K562 (cell line): ENCODE results near the gene PLEKHH2. TPM values are rescaled to one million over a fixed set of nuclear protein-coding genes. Genes with fewer than 3 reads are reported as not detected.

Experiments
- BCOR ChIP-seq: fragments of 450-650 bp; IDR thresholded peaks from 2 replicates; pipeline ENCODE4 v1.6.1; 2016
- CBFA2T2 ChIP-seq: fragments of 450-650 bp; conservative IDR thresholded peaks from 2 replicates; pipeline ENCODE4 v1.6.1; 2017; ENCODE audit warnings: mild to moderate bottlenecking
- DACH1 ChIP-seq: fragments of 450-650 bp; IDR thresholded peaks from 2 replicates; pipeline ENCODE4 v1.6.1; 2018; ENCODE audit not compliant: partially characterized antibody
- FOXA3 ChIP-seq, 2 experiments: fragments of 450-650 bp in 1 of 2; sonication (generic) in 1 of 2; formaldehyde crosslinking; IDR thresholded peaks in 1 of 2; conservative IDR thresholded peaks in 1 of 2; 2 replicates each; pipeline versions ENCODE4 v1.4.0 to v1.8.0; 2020 to 2022; ENCODE audit warnings: mild to moderate bottlenecking in 2 of 2, missing genetic modification reagents in 1 of 2
- FOXK1 ChIP-seq: sonication (generic); formaldehyde crosslinking; IDR thresholded peaks from 2 replicates; pipeline ENCODE4 v1.8.0; 2022; ENCODE audit warnings: missing genetic modification reagents, mild to moderate bottlenecking, borderline replicate concordance
- HMG20A ChIP-seq: fragments of 450-650 bp; formaldehyde crosslinking; conservative IDR thresholded peaks from 2 replicates; pipeline ENCODE4 v1.4.0; 2020; ENCODE audit warnings: mild to moderate bottlenecking, mixed read lengths
- KDM1A ChIP-seq, 2 experiments: fragments of 450-650 bp; IDR thresholded peaks; 2 replicates each; pipeline ENCODE4 v1.6.1; 2016; ENCODE audit warnings: mild to moderate bottlenecking in 2 of 2
- MAFG ChIP-seq: fragments of 450-650 bp; conservative IDR thresholded peaks from 2 replicates; pipeline ENCODE4 v1.6.1; 2016; ENCODE audit warnings: missing genetic modification characterization, missing compliant biosample characterization
- MEF2D ChIP-seq: conservative IDR thresholded peaks from 2 replicates; pipeline ENCODE4 v1.6.1; 2016; ENCODE audit warnings: low read depth, missing genetic modification characterization, missing compliant biosample characterization
- PRMT5 ChIP-seq: sonication (generic); formaldehyde crosslinking; IDR thresholded peaks from 2 replicates; pipeline ENCODE4 v1.5.0; 2020; ENCODE audit warnings: missing genetic modification reagents
- PYGO2 ChIP-seq: fragments of 450-650 bp; IDR thresholded peaks from 2 replicates; pipeline ENCODE4 v1.6.1; 2016; ENCODE audit warnings: mild to moderate bottlenecking, missing genetic modification characterization, moderate library complexity, missing compliant biosample characterization
- THRAP3 ChIP-seq: fragments of 450-650 bp; IDR thresholded peaks from 2 replicates; pipeline ENCODE4 v1.6.1; 2016; ENCODE audit warnings: mild to moderate bottlenecking, inconsistent platforms, borderline replicate concordance
- ZBTB8A ChIP-seq: fragments of 450-650 bp; IDR thresholded peaks from 2 replicates; pipeline ENCODE4 v1.6.1; 2018; ENCODE audit warnings: mild to moderate bottlenecking, moderate library complexity; ENCODE audit not compliant: partially characterized antibody
- ZKSCAN8 ChIP-seq: fragments of 200-800 bp; sonication (Bioruptor generic); IDR thresholded peaks from 2 replicates; pipeline ENCODE4 v1.6.1; 2016; ENCODE audit warnings: missing genetic modification characterization, missing compliant biosample characterization
- ZNF23 ChIP-seq: fragments of 250-450 bp; sonication (Bioruptor Pico); IDR thresholded peaks from 2 replicates; pipeline ENCODE4 v1.4.0; 2020; ENCODE audit warnings: mild to moderate bottlenecking
- ZNF239 ChIP-seq: fragments of 250-450 bp; sonication (Bioruptor Pico); IDR thresholded peaks from 2 replicates; pipeline ENCODE4 v1.4.0; 2020; ENCODE audit warnings: mild to moderate bottlenecking
- ZNF253 ChIP-seq: fragments of 250-450 bp; sonication (Bioruptor Pico); conservative IDR thresholded peaks from 2 replicates; pipeline ENCODE4 v1.6.1; 2021; ENCODE audit warnings: mild to moderate bottlenecking
- ZNF318 ChIP-seq, 2 experiments: fragments of 450-650 bp; IDR thresholded peaks; 2 replicates each; pipeline ENCODE4 v1.6.1; 2016; ENCODE audit warnings: mild to moderate bottlenecking in 2 of 2, borderline replicate concordance in 1 of 2, low read depth in 1 of 2, moderate library complexity in 1 of 2
- ZNF551 ChIP-seq: fragments of 250-450 bp; sonication (Bioruptor Pico); IDR thresholded peaks from 2 replicates; pipeline ENCODE4 v1.5.0; 2021; ENCODE audit warnings: mild to moderate bottlenecking, moderate library complexity
- ZNF699 ChIP-seq: fragments of 250-450 bp; sonication (Bioruptor Pico); IDR thresholded peaks from 2 replicates; pipeline ENCODE4 v1.8.0; 2021; ENCODE audit warnings: mild to moderate bottlenecking, moderate library complexity; ENCODE audit not compliant: insufficient replicate concordance
- ZNF76 ChIP-seq: fragments of 250-450 bp; sonication (Bioruptor Pico); IDR thresholded peaks from 2 replicates; pipeline ENCODE4 v1.4.0; 2020; ENCODE audit warnings: mild to moderate bottlenecking, moderate library complexity, borderline replicate concordance
- ZNF780A ChIP-seq: fragments of 250-450 bp; sonication (Bioruptor Pico); IDR thresholded peaks from 2 replicates; pipeline ENCODE4 v1.5.0; 2021; ENCODE audit warnings: mild to moderate bottlenecking
- polyA plus RNA-seq, 8 experiments: library from polyadenylated mRNA; depleted of rRNA in 4 of 8; stranded (reverse) in 5 of 8; unstranded in 3 of 8; fragments of >200 nt; fragmentation: Nextera tagmentation in 2 of 8; fragmentation: Illumina TruSeq in 1 of 8; extraction: Ambion mirVana in 2 of 8; extraction: Trizol in 1 of 8; gene quantifications; 2 replicates each; pipeline versions ENCODE4 v1.2.1 to v1.2.3, GENCODE V29; 2011 to 2014; ENCODE audit warnings: inconsistent platforms in 1 of 8, missing spikeins in 1 of 8
- total RNA-seq, 7 experiments: library from RNA; depleted of rRNA in 6 of 7; stranded (reverse); fragments of >200 nt in 6 of 7; fragmentation: Illumina TruSeq in 2 of 7; extraction: Trizol in 2 of 7; gene quantifications; 2 replicates each; pipeline versions ENCODE4 v1.2.1 to v1.2.3, GENCODE V29; 2011 to 2021; ENCODE audit warnings: low replicate concordance in 1 of 7

Gene PLEKHH2
- total and polyA plus RNA-seq, 9 of the 15 experiments (the other 6 are each of a cell fraction or from before 2014, with no cell fraction given): 0.77 to 13.5 (median 2.7) TPM

GRCh38 chr2:43724728-43725526 lies 87.9 kb downstream of the PLEKHH2 start (continued):
- no peak for TF ChIP-seq ZNF318 (IDR thresholded peaks at IDR 0.05; ENCODE audit: borderline replicate concordance in 1 of 2, low read depth in 1 of 2)
- peak; percentile 99 for TF ChIP-seq CBFA2T2
- TF ChIP-seq ZKSCAN8 (CRISPR knock-in tag): peak; percentile 83
- TF ChIP-seq ZNF699 (CRISPR knock-in tag): no peak
- TF ChIP-seq ZNF23 (CRISPR knock-in tag): peak; percentile 69; the same call in 1 of the 2 replicates
- peak; percentile 63; the same call in 1 of the 2 replicates for TF ChIP-seq HMG20A (CRISPR knock-in tag)
- peak; percentile 90 for TF ChIP-seq BCOR
- TF ChIP-seq THRAP3: no peak
- TF ChIP-seq ZNF76 (CRISPR knock-in tag): 0 out of 2 replicates have a peak, but pooled peaks have one; percentile 15
- TF ChIP-seq ZBTB8A: no peak
- TF ChIP-seq FOXK1: no peak
- peak in 1 of 2 experiments; percentile 33; a peak in 1 of 4 replicates for TF ChIP-seq FOXA3 (CRISPR knock-in tag; conservative IDR thresholded peaks at IDR 0.05 in 1 of 2, IDR thresholded peaks at IDR 0.05 in 1 of 2)
- peak; percentile 98 for TF ChIP-seq KDM1A (IDR thresholded peaks at IDR 0.05)
- TF ChIP-seq ZNF551 (CRISPR knock-in tag): no peak
- no peak for TF ChIP-seq MAFG (tag)
- peak; percentile 59; the same call in 1 of the 2 replicates for TF ChIP-seq PYGO2
- TF ChIP-seq DACH1: peak; percentile 92
- TF ChIP-seq MEF2D (tag): peak; percentile 78
- TF ChIP-seq ZNF253: 0 out of 2 replicates have a peak, but pooled peaks have one; percentile 40
- TF ChIP-seq PRMT5 (CRISPR knock-in tag): no peak
- TF ChIP-seq ZNF780A: no peak
- TF ChIP-seq ZNF239 (CRISPR knock-in tag): 0 out of 2 replicates have a peak, but pooled peaks have one; percentile 49
